PC-9 (cell line): ENCODE results near the gene CAPN10. TPM values are rescaled to one million over a fixed set of nuclear protein-coding genes. Genes with fewer than 3 reads are reported as not detected.
A peak's percentile ranks its signal among the peaks of the same experiment; 100 is the strongest.

ENCODE experiments used
- BruUV-seq: library from RNA; stranded (reverse); fragments of 400-500 nt; replicated peaks from 2 replicates; lab custom pipeline; 2021; lab: Mats Ljungman, UMichigan
- CTCF ChIA-PET: fragments of 300-600 bp; sonication (Branson Sonifier 250); formaldehyde crosslinking; loops from one replicate; lab custom pipeline; 2022; ENCODE audit warnings: antibody characterized with exemption; lab: Charles Lee
- POLR2A ChIA-PET: fragments of 300-600 bp; sonication (Branson Sonifier 250); formaldehyde crosslinking; loops from one replicate; lab custom pipeline; 2022; ENCODE audit warnings: antibody characterized with exemption; ENCODE audit not compliant: unreplicated experiment; lab: Charles Lee
- DNase-seq, 2 experiments: peaks; one replicate each; pipeline versions ENCODE4 v3.0.0 to v3.0.0-alpha.2; 2015 to 2022; ENCODE audit warnings: mixed read lengths in 1 of 2
- H2AFZ ChIP-seq: fragments of 200-600 bp; sonication (generic); 2 replicates; pipeline ENCODE4 v1.8.1; 2017; ENCODE audit warnings: antibody characterized with exemption
- H3F3A ChIP-seq: fragments of 200-600 bp; sonication (generic); 2 replicates; pipeline ENCODE4 v1.8.1; 2017; ENCODE audit warnings: antibody characterized with exemption, mild to moderate bottlenecking, low read depth; ENCODE audit not compliant: insufficient read depth
- H3K27ac ChIP-seq: fragments of 200-600 bp; sonication (generic); 2 replicates; pipeline ENCODE4 v1.6.1; 2016; ENCODE audit warnings: mixed run types
- H3K27me3 ChIP-seq: fragments of 200-600 bp; sonication (generic); 2 replicates; pipeline ENCODE4 v1.6.1; 2016; ENCODE audit warnings: low read depth, mixed run types; ENCODE audit not compliant: insufficient read depth
- H3K36me3 ChIP-seq: fragments of 200-600 bp; sonication (generic); 2 replicates; pipeline ENCODE4 v1.6.1; 2016; ENCODE audit warnings: low read depth, mixed run types
- H3K4me1 ChIP-seq: fragments of 200-600 bp; sonication (generic); replicated peaks from 2 replicates; pipeline ENCODE4 v1.6.1; 2016; ENCODE audit warnings: mixed run types; ENCODE audit not compliant: insufficient read depth
- H3K4me2 ChIP-seq: fragments of 200-600 bp; sonication (generic); 2 replicates; pipeline ENCODE4 v1.6.1; 2017; ENCODE audit warnings: mixed run types
- H3K4me3 ChIP-seq: fragments of 200-600 bp; sonication (generic); 2 replicates; pipeline ENCODE4 v1.6.1; 2016; ENCODE audit warnings: mixed run types
- H3K79me2 ChIP-seq: fragments of 200-600 bp; sonication (generic); 2 replicates; pipeline ENCODE4 v1.6.1; 2017; ENCODE audit warnings: low read depth, mixed run types
- H3K9me2 ChIP-seq: fragments of 200-600 bp; sonication (generic); 2 replicates; pipeline ENCODE4 v1.8.1; 2017; ENCODE audit warnings: mild to moderate bottlenecking; ENCODE audit not compliant: insufficient read depth
- H3K9me3 ChIP-seq: fragments of 200-600 bp; sonication (generic); 2 replicates; pipeline ENCODE4 v1.8.1; 2016; ENCODE audit warnings: low read depth; ENCODE audit not compliant: insufficient read depth
- H4K20me1 ChIP-seq: fragments of 200-600 bp; sonication (generic); 2 replicates; pipeline ENCODE4 v1.8.1; 2017; ENCODE audit not compliant: insufficient read depth
- CTCF ChIP-seq: fragments of 200-600 bp; sonication (generic); conservative IDR thresholded peaks from 2 replicates; pipeline ENCODE4 v1.6.1; 2017; ENCODE audit warnings: mixed run types, antibody characterized with exemption, mild to moderate bottlenecking, moderate library complexity
- EZH2 ChIP-seq: fragments of 200-600 bp; sonication (generic); IDR thresholded peaks from 2 replicates; pipeline ENCODE4 v1.8.0; 2017; ENCODE audit warnings: antibody characterized with exemption, low read depth
- intact Hi-C: fragments of 100-400 bp; cut with micrococcal nuclease; formaldehyde crosslinking; loops from one replicate; pipeline ENCODE4 v1.10.0; 2022; ENCODE audit not compliant: unreplicated experiment
- total RNA-seq: library from RNA; stranded (reverse); gene quantifications from 2 replicates; pipeline ENCODE4 v1.2.3, GENCODE V29; 2021

The CAPN10 gene
- total RNA-seq, 1 experiment from 2014 or later = 49.8 TPM

- Histone ChIP-seq H3K9me3 (no peaks in the 10 kb centered on the region), H4K20me1 (peaks cover 53% of the 10 kb centered on the region), H3K27ac (no peak overlapping the region), H3K27me3 (no peaks in the 10 kb centered on the region), H2AFZ (no peak overlapping the region), H3K9me2 (no peaks in the 10 kb centered on the region), H3K4me2 (peak overlapping the region; percentile 90; the same call in 1 of the 2 replicates), H3K4me3 (no peak overlapping the region; the same call in 1 of the 2 replicates), H3K79me2 (peaks cover 74% of the 10 kb centered on the region), H3K4me1 (peaks cover 31% of the 10 kb centered on the region), H3K36me3 (peaks cover 22% of the 10 kb centered on the region), H3F3A (peaks cover 22% of the 10 kb centered on the region)
- BruUV-seq = no TSS peak
- CTCF ChIA-PET = no interaction called here
- intact Hi-C loops = no loop called here
- POLR2A ChIA-PET = no interaction called here
- no peak for DNase-seq
- no peak for TF ChIP-seq EZH2
- no peak for TF ChIP-seq CTCF
Observed at GRCh38 chr2:240558236-240558761, 28.2 kb upstream of the CAPN10 start.

DNA sequence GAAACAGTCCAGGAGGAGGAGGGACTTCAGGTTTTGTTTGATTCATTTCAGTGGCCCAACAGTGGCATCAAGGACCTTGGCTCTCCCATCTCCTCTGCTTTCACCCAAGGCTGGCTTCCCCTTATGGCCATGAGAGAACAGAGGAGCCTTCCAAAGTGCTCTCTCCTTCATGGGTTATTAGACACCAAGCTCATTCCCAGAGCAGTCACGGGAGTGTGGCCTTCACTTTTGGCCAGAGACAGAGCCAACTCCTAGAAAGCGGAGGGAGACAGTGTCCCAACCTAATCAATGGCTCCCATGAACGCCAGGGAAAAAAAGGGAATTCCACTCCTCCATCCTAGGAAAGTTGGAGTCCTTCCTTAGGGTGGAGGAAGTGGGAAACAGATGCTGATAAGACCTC lies 27.2 kb upstream of the CAPN10 start:
- peaks cover 45% of the 10 kb centered on the region for H4K20me1 ChIP-seq
- intact Hi-C loops = no loop called here
- H3F3A ChIP-seq = peaks cover 28% of the 10 kb centered on the region
- no peak for DNase-seq
- H3K4me3 ChIP-seq = peak overlapping the region; percentile 75
- peaks cover 79% of the 10 kb centered on the region for H3K79me2 ChIP-seq
- H3K9me3 ChIP-seq = no peaks in the 10 kb centered on the region
- POLR2A ChIA-PET = interaction anchor here (0.6 kb wide), 1 partner anchor 402 kb away, joined by 3 read pairs; no protein-coding TSS in a partner anchor
- no peaks in the 10 kb centered on the region for H3K9me2 ChIP-seq
- H3K27me3 ChIP-seq = no peaks in the 10 kb centered on the region
- BruUV-seq = TSS peak; percentile 61
- peaks cover 19% of the 10 kb centered on the region for H3K36me3 ChIP-seq
- CTCF ChIA-PET = interaction anchor here (2.4 kb wide), 1 partner anchor 45 kb away, joined by 10 read pairs; no protein-coding TSS in a partner anchor
- H3K27ac ChIP-seq = peak overlapping the region; percentile 95; the same call in 1 of the 2 replicates
- no peak overlapping the region for H2AFZ ChIP-seq
- H3K4me2 ChIP-seq = peak overlapping the region; percentile 90
- peaks cover 41% of the 10 kb centered on the region for H3K4me1 ChIP-seq
- no peak for TF ChIP-seq CTCF
- no peak for TF ChIP-seq EZH2

DNA sequence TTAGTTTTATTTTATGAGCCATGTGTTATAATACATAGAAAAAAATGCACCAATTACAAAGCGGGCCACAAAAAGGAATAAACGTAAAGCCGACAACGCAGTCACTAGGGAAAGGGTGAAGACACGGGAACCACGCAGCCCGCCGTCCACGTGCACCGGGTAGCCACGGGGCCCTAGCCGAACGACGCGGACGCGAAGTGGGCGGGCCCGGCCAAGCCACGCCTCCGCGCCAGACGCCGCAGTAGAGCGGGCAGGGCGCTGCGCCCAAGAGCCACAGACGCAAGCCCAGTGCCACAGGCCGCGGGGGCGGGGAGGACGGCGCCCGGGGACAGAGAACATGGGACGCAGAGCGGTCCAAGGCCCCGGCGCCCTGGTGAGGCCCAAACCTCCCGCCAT lies 26.5 kb upstream of the CAPN10 start, which contains the start of gene DUSP28:
Gene DUSP28, plus strand, starts transcription at position 274 of the 396 bp plus-strand sequence. CDS start 328 bp downstream, outside the sequence.
- Histone ChIP-seq H3K4me1 (peaks cover 49% of the 10 kb centered on the region), H2AFZ (peak within 1 kb of the TSS; percentile 73; the same call in 1 of the 2 replicates), H3K27me3 (no peaks in the 10 kb centered on the region), H3K27ac (peak within 1 kb of the TSS; percentile 95), H3K36me3 (peaks cover 18% of the 10 kb centered on the region), H3F3A (peaks cover 36% of the 10 kb centered on the region), H3K4me2 (peak within 1 kb of the TSS; percentile 90), H3K79me2 (peaks cover 79% of the 10 kb centered on the region), H4K20me1 (peaks cover 37% of the 10 kb centered on the region), H3K9me3 (no peaks in the 10 kb centered on the region), H3K4me3 (peak within 1 kb of the TSS; percentile 75), H3K9me2 (no peaks in the 10 kb centered on the region)
- no TSS peak for BruUV-seq
- intact Hi-C loops = loop anchor here (2.0 to 10.0 kb wide), 3 partner anchors 327 to 495 kb away; no protein-coding TSS in a partner anchor
- ChIA-PET POLR2A (interaction anchor here (0.6 to 1.5 kb wide), 2 partner anchors 26 to 27 kb away, joined by 4 to 17 read pairs; partner anchors contain the start of gene CAPN10), CTCF (interaction anchor here (2.4 kb wide), 1 partner anchor 46 kb away, joined by 10 read pairs; no protein-coding TSS in a partner anchor)
- no peak for TF ChIP-seq EZH2
- TF ChIP-seq CTCF = no peak
- DNase-seq = peak; percentile 78 to 96
